ENCODE results near the gene FLOT1.

Gene FLOT1

GRCh38 chr6:30781395-30781742, 38.9 kb upstream of the FLOT1 start:
- in situ Hi-C loops (cut with MboI; ENCODE audit: low sequenced_read_pairs, unreplicated experiment): no loop called here

GRCh38 chr6:30780642-30780920, 38.1 kb upstream of the FLOT1 start:
- in situ Hi-C loops (cut with MboI; ENCODE audit: low sequenced_read_pairs, unreplicated experiment): no loop called here
- TF ChIP-seq, protein P1, sequence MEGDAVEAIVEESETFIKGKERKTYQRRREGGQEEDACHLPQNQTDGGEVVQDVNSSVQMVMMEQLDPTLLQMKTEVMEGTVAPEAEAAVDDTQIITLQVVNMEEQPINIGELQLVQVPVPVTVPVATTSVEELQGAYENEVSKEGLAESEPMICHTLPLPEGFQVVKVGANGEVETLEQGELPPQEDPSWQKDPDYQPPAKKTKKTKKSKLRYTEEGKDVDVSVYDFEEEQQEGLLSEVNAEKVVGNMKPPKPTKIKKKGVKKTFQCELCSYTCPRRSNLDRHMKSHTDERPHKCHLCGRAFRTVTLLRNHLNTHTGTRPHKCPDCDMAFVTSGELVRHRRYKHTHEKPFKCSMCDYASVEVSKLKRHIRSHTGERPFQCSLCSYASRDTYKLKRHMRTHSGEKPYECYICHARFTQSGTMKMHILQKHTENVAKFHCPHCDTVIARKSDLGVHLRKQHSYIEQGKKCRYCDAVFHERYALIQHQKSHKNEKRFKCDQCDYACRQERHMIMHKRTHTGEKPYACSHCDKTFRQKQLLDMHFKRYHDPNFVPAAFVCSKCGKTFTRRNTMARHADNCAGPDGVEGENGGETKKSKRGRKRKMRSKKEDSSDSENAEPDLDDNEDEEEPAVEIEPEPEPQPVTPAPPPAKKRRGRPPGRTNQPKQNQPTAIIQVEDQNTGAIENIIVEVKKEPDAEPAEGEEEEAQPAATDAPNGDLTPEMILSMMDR (IDR thresholded peaks at IDR 0.05; ENCODE audit: borderline replicate concordance, control extremely low read depth, extremely low read depth, insufficient read depth, missing control alignments): no peak
- DNase-seq (ENCODE audit: low spot score): no peak

More at GRCh38 chr6:30781395-30781742, 38.9 kb upstream of the FLOT1 start:
- DNase-seq (ENCODE audit: low spot score): no peak
- TF ChIP-seq, protein P1 (IDR thresholded peaks at IDR 0.05; ENCODE audit: borderline replicate concordance, control extremely low read depth, extremely low read depth, insufficient read depth, missing control alignments): no peak

- no peak for DNase-seq (ENCODE audit: low spot score)
- in situ Hi-C loops (cut with MboI; ENCODE audit: low sequenced_read_pairs, unreplicated experiment): no loop called here
- TF ChIP-seq, protein P1 (IDR thresholded peaks at IDR 0.05; ENCODE audit: borderline replicate concordance, control extremely low read depth, extremely low read depth, insufficient read depth, missing control alignments): no peak
These were observed 37.6 kb upstream of the FLOT1 start for GRCh38 chr6:30779850-30780641.

- DNase-seq (ENCODE audit: low spot score): no peak
- TF ChIP-seq, protein P1 (IDR thresholded peaks at IDR 0.05; ENCODE audit: borderline replicate concordance, control extremely low read depth, extremely low read depth, insufficient read depth, missing control alignments): no peak
- in situ Hi-C loops (cut with MboI; ENCODE audit: low sequenced_read_pairs, unreplicated experiment): no loop called here
These were observed 35.6 kb upstream of the FLOT1 start for GRCh38 chr6:30778001-30778635.

DNA sequence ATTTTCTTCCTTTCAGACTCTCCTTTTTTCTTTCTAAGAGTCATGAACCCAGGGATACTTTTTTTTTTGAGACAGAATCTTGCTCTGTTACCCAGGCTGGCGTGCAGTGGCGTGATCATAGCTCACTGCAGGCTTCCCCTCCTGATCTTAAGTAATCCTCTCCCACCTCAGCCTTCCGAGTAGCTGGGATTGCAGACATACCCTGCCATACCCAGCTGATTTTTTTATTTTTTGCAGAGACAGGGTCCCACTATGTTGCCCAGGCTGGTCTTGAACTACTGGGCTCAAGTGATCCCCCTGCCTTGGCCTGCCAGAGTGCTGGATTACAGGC, 34.6 kb upstream of the FLOT1 start:
- in situ Hi-C loops (cut with MboI; ENCODE audit: low sequenced_read_pairs, unreplicated experiment): no loop called here
- DNase-seq (ENCODE audit: low spot score): no peak
- TF ChIP-seq, protein P1 (IDR thresholded peaks at IDR 0.05; ENCODE audit: borderline replicate concordance, control extremely low read depth, extremely low read depth, insufficient read depth, missing control alignments): no peak

DNA sequence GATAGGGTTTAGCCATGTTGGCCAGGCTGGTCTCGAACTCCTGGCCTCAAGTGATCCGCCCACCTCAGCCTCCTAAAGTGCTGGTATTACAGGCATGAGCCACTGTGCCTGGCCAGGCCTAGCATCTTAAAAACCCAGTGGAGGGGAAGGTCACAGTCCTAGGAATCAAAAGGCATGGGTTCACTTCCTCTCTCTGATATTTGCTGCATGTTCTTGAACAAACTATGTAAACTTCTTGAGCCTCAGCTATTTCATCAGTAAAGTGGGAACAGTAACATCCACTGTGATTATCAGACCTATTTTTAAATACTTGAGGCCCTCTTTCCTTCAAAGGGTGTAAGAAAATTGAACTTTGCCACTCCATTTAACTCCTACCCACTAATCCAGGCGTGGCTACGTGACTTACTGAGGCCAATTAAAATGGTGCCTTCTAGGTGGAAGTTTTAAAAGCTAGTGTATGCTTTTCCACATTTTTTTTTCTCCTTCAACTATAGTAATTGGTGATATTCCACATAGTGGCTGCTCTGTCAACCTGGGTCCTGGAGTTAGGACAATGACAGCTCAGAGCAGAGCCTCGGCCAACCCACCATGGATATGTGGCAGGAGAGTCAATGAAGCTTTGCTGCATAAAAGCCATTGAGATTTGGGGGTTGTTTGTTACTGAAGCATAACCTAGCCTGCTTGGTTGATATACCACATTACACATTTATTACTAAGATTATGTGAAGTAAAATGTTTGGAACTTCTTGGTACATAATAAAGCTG, 34.1 kb upstream of the FLOT1 start:
- DNase-seq (ENCODE audit: low spot score): no peak
- in situ Hi-C loops (cut with MboI; ENCODE audit: low sequenced_read_pairs, unreplicated experiment): no loop called here
- TF ChIP-seq, protein P1 (IDR thresholded peaks at IDR 0.05; ENCODE audit: borderline replicate concordance, control extremely low read depth, extremely low read depth, insufficient read depth, missing control alignments): no peak
